ENCODE measurements around the gene CAMSAP2. TPM values are rescaled to one million over a fixed set of nuclear protein-coding genes. Genes with fewer than 3 reads are reported as not detected.

Gene CAMSAP2
- total and polyA plus RNA-seq, 2 donors (not counting 3 experiments of a cell fraction or from before 2014, with no cell fraction given) = 6.7 to 45.5 TPM

- Histone ChIP-seq H3K4me1 (ENCODE audit: control insufficient read depth, extremely low read depth, insufficient read depth, low read length) (no peaks in the 10 kb centered on the region), H3K4me3 (replicated peaks in 1 of 3; ENCODE audit: insufficient read depth in 1 of 3, low read depth in 1 of 3, low read length in 3 of 3) (no peak overlapping the region), H3K9me1 (replicated peaks; ENCODE audit: control insufficient read depth, extremely low read depth, insufficient read depth, low read length) (no peaks in the 10 kb centered on the region), H2AFZ (ENCODE audit: low read depth, low read length) (no peak overlapping the region), H4K20me1 (replicated peaks; ENCODE audit: control insufficient read depth, extremely low read depth, insufficient read depth, low read length) (no peaks in the 10 kb centered on the region), H3K36me3 (ENCODE audit: control insufficient read depth in 2 of 2, extremely low read depth in 1 of 2, insufficient read depth in 2 of 2, low read length in 2 of 2) (peaks cover 0 to 4% of the 10 kb centered on the region in 2 experiments), H3K9me3 (replicated peaks; ENCODE audit: control insufficient read depth, insufficient read depth, low read length) (no peaks in the 10 kb centered on the region), H3K9ac (replicated peaks; ENCODE audit: extremely low read depth, insufficient read depth, low read length) (no peak overlapping the region), H3K79me2 (ENCODE audit: control insufficient read depth, insufficient read depth, low read length) (no peaks in the 10 kb centered on the region), H3K4me2 (ENCODE audit: insufficient read depth, low read length) (no peak overlapping the region), H3K27me3 (ENCODE audit: control insufficient read depth in 2 of 2, insufficient read depth in 2 of 2, low read length in 2 of 2) (peaks cover 8 to 10% of the 10 kb centered on the region in 2 experiments), H3K27ac (ENCODE audit: insufficient read depth, low read depth, low read length) (no peak overlapping the region)
- no peak for DNase-seq (ENCODE audit: low read depth, low spot score)
- POLR2A ChIA-PET = no interaction called here
- no peak for TF ChIP-seq POLR2AphosphoS5 (IDR thresholded peaks at IDR 0.05; ENCODE audit: insufficient read depth, low read depth, low read length)
- no peak for TF ChIP-seq CTCF (IDR thresholded peaks at IDR 0.05; ENCODE audit: extremely low read depth in 1 of 2, insufficient read depth in 1 of 2, low read depth in 1 of 2, low read length in 2 of 2)
- TF ChIP-seq EZH2 (IDR thresholded peaks at IDR 0.05; ENCODE audit: borderline replicate concordance, low read depth, low read length, severe bottlenecking) = no peak
- TF ChIP-seq MYC (IDR thresholded peaks at IDR 0.05; ENCODE audit: low read depth, low read length) = no peak
- no peak for TF ChIP-seq POLR2A (IDR thresholded peaks at IDR 0.05; ENCODE audit: low read depth, low read length)
- no peak for TF ChIP-seq GATA2 (IDR thresholded peaks at IDR 0.05; ENCODE audit: insufficient read depth, insufficient read length, low read depth, low read length)
- TF ChIP-seq, protein P1, sequence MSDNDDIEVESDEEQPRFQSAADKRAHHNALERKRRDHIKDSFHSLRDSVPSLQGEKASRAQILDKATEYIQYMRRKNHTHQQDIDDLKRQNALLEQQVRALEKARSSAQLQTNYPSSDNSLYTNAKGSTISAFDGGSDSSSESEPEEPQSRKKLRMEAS (IDR thresholded peaks at IDR 0.05; ENCODE audit: insufficient read depth, insufficient read length) = no peak
- no peak for TF ChIP-seq JUN (IDR thresholded peaks at IDR 0.05; ENCODE audit: borderline replicate concordance, insufficient read depth, insufficient read length, low read depth)
- no peak for TF ChIP-seq FOS (IDR thresholded peaks at IDR 0.05; ENCODE audit: borderline replicate concordance, insufficient read depth, low read length)
- dilution Hi-C loops (cut with MboI; ENCODE audit: extremely low pct_ligation_motif_present, low sequenced_read_pairs) = no loop called here
- intact Hi-C loops (cut with micrococcal nuclease) = no loop called here
- CTCF ChIA-PET = interaction anchor here (1.4 to 3.3 kb wide), 2 partner anchors 244 to 307 kb away, joined by 7 to 10 read pairs; no protein-coding TSS in a partner anchor
- no TSS peak for BruUV-seq (replicated peaks)
- no peak for FAIRE-seq
Measured at GRCh38 chr1:200866521-200866920, 127.8 kb downstream of the CAMSAP2 start.

Measured in endothelial cell of umbilical vein (primary cell).